ENCODE data around the gene WBP1. TPM values are rescaled to one million over a fixed set of nuclear protein-coding genes. Genes with fewer than 3 reads are reported as not detected.

Gene WBP1
- total RNA-seq, 1 experiment from 2014 or later, result 37.9 TPM

DNA sequence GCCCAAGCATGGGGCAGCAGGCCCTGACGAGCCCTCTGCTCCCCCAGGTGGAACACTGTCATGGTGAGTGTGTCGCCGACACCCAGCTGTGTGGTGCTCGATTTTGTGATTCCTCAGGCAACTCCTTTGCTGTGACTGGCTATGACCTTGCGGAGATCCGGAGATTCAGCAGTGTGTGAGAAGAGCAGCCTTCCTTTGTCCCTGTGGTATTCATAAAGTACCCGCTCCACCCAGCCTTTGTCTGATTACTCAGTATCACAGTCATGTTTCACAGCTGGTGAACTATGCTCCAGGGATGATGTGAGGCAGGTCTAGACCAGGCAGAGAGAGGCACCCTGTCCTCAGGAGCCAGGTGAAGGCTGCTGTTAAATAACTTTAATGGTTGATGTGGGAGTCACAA lies 32.7 kb upstream of the WBP1 start:
- BruUV-seq (replicated peaks), result TSS peak; percentile 24
- ChIA-PET CTCF (no interaction called here), POLR2A (ENCODE audit: low non-redundant PET) (no interaction called here)
- Histone ChIP-seq H3K4me3 (ENCODE audit: low read depth, low read length, poor library complexity, severe bottlenecking) (no peak overlapping the region), H3K9me3 (ENCODE audit: low read depth, low read length, poor library complexity, severe bottlenecking) (no peaks in the 10 kb centered on the region), H3K27me3 (replicated peaks; ENCODE audit: insufficient read depth, low read depth, low read length, poor library complexity) (no peaks in the 10 kb centered on the region), H3K36me3 (ENCODE audit: insufficient read depth, low read length, poor library complexity, severe bottlenecking) (peaks cover 28% of the 10 kb centered on the region), H3K27ac (ENCODE audit: low read depth, low read length, poor library complexity, severe bottlenecking) (no peak overlapping the region), H3K4me1 (ENCODE audit: insufficient read depth, low read length, poor library complexity, severe bottlenecking) (peaks cover 4% of the 10 kb centered on the region)
- TF ChIP-seq EZH2 (IDR thresholded peaks at IDR 0.05; ENCODE audit: borderline replicate concordance, low read depth, low read length, poor library complexity, severe bottlenecking), result no peak
- TF ChIP-seq, protein P1, sequence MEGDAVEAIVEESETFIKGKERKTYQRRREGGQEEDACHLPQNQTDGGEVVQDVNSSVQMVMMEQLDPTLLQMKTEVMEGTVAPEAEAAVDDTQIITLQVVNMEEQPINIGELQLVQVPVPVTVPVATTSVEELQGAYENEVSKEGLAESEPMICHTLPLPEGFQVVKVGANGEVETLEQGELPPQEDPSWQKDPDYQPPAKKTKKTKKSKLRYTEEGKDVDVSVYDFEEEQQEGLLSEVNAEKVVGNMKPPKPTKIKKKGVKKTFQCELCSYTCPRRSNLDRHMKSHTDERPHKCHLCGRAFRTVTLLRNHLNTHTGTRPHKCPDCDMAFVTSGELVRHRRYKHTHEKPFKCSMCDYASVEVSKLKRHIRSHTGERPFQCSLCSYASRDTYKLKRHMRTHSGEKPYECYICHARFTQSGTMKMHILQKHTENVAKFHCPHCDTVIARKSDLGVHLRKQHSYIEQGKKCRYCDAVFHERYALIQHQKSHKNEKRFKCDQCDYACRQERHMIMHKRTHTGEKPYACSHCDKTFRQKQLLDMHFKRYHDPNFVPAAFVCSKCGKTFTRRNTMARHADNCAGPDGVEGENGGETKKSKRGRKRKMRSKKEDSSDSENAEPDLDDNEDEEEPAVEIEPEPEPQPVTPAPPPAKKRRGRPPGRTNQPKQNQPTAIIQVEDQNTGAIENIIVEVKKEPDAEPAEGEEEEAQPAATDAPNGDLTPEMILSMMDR (conservative IDR thresholded peaks at IDR 0.05; ENCODE audit: low read depth, low read length), result no peak
- DNase-seq (ENCODE audit: low spot score), result no peak
- intact Hi-C loops (cut with micrococcal nuclease; ENCODE audit: unreplicated experiment), result no loop called here

DNA sequence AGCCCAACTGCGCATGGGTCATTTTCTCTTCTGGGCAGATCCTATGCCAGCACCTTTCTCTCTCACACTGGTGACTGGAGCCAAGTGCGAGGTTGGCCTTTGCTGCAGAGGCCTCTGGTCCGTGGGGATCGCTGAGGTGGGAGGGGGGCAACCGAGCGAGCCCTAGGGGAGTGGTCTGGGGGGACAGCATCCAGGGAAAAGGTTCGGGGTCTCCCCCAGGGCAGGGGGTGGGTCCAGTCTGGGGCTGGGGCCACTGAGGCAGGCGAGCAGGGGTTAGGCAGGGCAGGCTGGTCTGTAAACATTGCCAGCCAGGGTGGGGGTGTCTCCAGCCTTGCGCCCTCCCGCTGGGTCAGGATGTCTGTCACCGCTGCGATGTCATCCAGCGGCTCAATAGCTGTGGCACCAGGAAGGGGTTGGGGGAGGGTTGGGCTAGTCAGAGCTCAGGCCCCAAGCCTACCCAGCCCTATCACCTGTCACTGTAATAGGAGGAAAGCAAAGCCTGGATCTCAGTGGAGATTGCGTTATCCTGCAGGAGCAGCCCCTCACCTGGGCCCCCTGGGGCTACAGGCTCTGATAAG lies 32.0 kb upstream of the WBP1 start:
- no TSS peak for BruUV-seq (replicated peaks)
- Histone ChIP-seq H3K36me3 (ENCODE audit: insufficient read depth, low read length, poor library complexity, severe bottlenecking) (peaks cover 30% of the 10 kb centered on the region), H3K4me3 (ENCODE audit: low read depth, low read length, poor library complexity, severe bottlenecking) (no peak overlapping the region), H3K27ac (ENCODE audit: low read depth, low read length, poor library complexity, severe bottlenecking) (no peak overlapping the region), H3K4me1 (ENCODE audit: insufficient read depth, low read length, poor library complexity, severe bottlenecking) (peaks cover under 1% of the 10 kb centered on the region), H3K9me3 (ENCODE audit: low read depth, low read length, poor library complexity, severe bottlenecking) (no peaks in the 10 kb centered on the region), H3K27me3 (replicated peaks; ENCODE audit: insufficient read depth, low read depth, low read length, poor library complexity) (no peaks in the 10 kb centered on the region)
- DNase-seq (ENCODE audit: low spot score), result no peak
- no peak for TF ChIP-seq EZH2 (IDR thresholded peaks at IDR 0.05; ENCODE audit: borderline replicate concordance, low read depth, low read length, poor library complexity, severe bottlenecking)
- TF ChIP-seq, protein P1 (conservative IDR thresholded peaks at IDR 0.05; ENCODE audit: low read depth, low read length), result no peak
- CTCF ChIA-PET, result no interaction called here
- POLR2A ChIA-PET (ENCODE audit: low non-redundant PET), result no interaction called here
- intact Hi-C loops (cut with micrococcal nuclease; ENCODE audit: unreplicated experiment), result no loop called here

DNA sequence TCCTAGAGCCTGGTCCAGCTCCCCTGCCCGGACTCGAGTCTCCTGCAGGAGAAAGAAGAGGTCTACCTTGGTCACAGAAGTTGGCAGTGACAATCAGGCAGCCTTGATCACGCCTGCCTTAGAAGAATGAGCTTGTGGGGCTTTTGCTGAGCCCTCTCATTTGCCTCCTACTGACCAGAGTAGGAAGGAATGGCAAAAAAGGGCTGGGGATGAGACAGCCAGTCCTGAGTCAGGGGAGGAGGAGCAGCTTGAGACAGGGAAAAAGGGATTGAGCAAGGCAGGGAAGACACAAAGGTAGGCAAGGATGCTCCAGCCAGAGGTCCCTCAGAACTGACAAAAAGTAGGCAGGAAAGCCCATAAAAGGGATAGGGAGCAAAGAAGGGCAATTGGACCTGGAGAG lies 30.7 kb upstream of the WBP1 start:
- H3K27ac ChIP-seq (ENCODE audit: low read depth, low read length, poor library complexity, severe bottlenecking), result no peak overlapping the region
- peaks cover 36% of the 10 kb centered on the region for H3K36me3 ChIP-seq (ENCODE audit: insufficient read depth, low read length, poor library complexity, severe bottlenecking)
- ChIA-PET CTCF (no interaction called here), POLR2A (ENCODE audit: low non-redundant PET) (no interaction called here)
- BruUV-seq (replicated peaks), result no TSS peak
- H3K4me1 ChIP-seq (ENCODE audit: insufficient read depth, low read length, poor library complexity, severe bottlenecking), result no peaks in the 10 kb centered on the region
- H3K9me3 ChIP-seq (ENCODE audit: low read depth, low read length, poor library complexity, severe bottlenecking), result no peaks in the 10 kb centered on the region
- intact Hi-C loops (cut with micrococcal nuclease; ENCODE audit: unreplicated experiment), result no loop called here
- DNase-seq (ENCODE audit: low spot score), result no peak
- H3K27me3 ChIP-seq (replicated peaks; ENCODE audit: insufficient read depth, low read depth, low read length, poor library complexity), result no peaks in the 10 kb centered on the region
- no peak overlapping the region for H3K4me3 ChIP-seq (ENCODE audit: low read depth, low read length, poor library complexity, severe bottlenecking)
- TF ChIP-seq EZH2 (IDR thresholded peaks at IDR 0.05; ENCODE audit: borderline replicate concordance, low read depth, low read length, poor library complexity, severe bottlenecking), result no peak
- TF ChIP-seq, protein P1 (conservative IDR thresholded peaks at IDR 0.05; ENCODE audit: low read depth, low read length), result no peak

Data from A673 (cell line).